K562 (cell line): ENCODE results near the gene STT3A. TPM values are rescaled to one million over a fixed set of nuclear protein-coding genes. Genes with fewer than 3 reads are reported as not detected.

Experiments
- EP400 ChIP-seq: fragments of 450-650 bp; IDR thresholded peaks from 2 replicates; pipeline ENCODE4 v1.6.1; 2017; ENCODE audit warnings: antibody characterized with exemption, mild to moderate bottlenecking, moderate library complexity
- FOXK1 ChIP-seq: sonication (generic); formaldehyde crosslinking; IDR thresholded peaks from 2 replicates; pipeline ENCODE4 v1.8.0; 2022; ENCODE audit warnings: missing genetic modification reagents, mild to moderate bottlenecking, borderline replicate concordance
- HDAC1 ChIP-seq, 2 experiments: fragments of 450-650 bp; IDR thresholded peaks; 2 replicates each; pipeline ENCODE4 v1.6.1; 2016 to 2017; ENCODE audit warnings: inconsistent platforms in 1 of 2, mild to moderate bottlenecking in 1 of 2, moderate library complexity in 1 of 2
- JUN ChIP-seq, 2 experiments: sonication (generic) in 1 of 2; formaldehyde crosslinking in 1 of 2; IDR thresholded peaks; 2 replicates each; pipeline versions ENCODE4 v1.6.1 to v1.8.0; 2012 to 2022; ENCODE audit warnings: borderline replicate concordance in 2 of 2, mild to moderate bottlenecking in 2 of 2, improper control_type of control experiment in 1 of 2, low read depth in 1 of 2, low read length in 1 of 2, missing genetic modification reagents in 1 of 2
- NEUROD1 ChIP-seq: fragments of 150-350 bp; IDR thresholded peaks from 2 replicates; pipeline ENCODE4 v1.6.1; 2014; ENCODE audit warnings: borderline replicate concordance, low read length, low read depth; ENCODE audit not compliant: partially characterized antibody
- NFATC3 ChIP-seq: fragments of 450-650 bp; IDR thresholded peaks from 2 replicates; pipeline ENCODE4 v1.6.1; 2017; ENCODE audit warnings: mild to moderate bottlenecking
- POLR2H ChIP-seq: IDR thresholded peaks from 2 replicates; pipeline ENCODE4 v1.6.1; 2016; ENCODE audit warnings: missing genetic modification characterization, low read depth, mild to moderate bottlenecking, control low read depth, missing compliant biosample characterization, moderate library complexity
- SOX6 ChIP-seq: fragments of 450-650 bp; IDR thresholded peaks from 2 replicates; pipeline ENCODE4 v1.6.1; 2014; ENCODE audit warnings: mild to moderate bottlenecking
- TRIM24 ChIP-seq, 2 experiments: fragments of 450-650 bp; IDR thresholded peaks; 2 replicates each; pipeline ENCODE4 v1.6.1; 2016
- ZBTB17 ChIP-seq: fragments of 450-650 bp; formaldehyde crosslinking; IDR thresholded peaks from 2 replicates; pipeline ENCODE4 v1.4.0; 2020; ENCODE audit warnings: mild to moderate bottlenecking
- polyA plus RNA-seq, 8 experiments: library from polyadenylated mRNA; depleted of rRNA in 4 of 8; stranded (reverse) in 5 of 8; unstranded in 3 of 8; fragments of >200 nt; fragmentation: Nextera tagmentation in 2 of 8; fragmentation: Illumina TruSeq in 1 of 8; extraction: Ambion mirVana in 2 of 8; extraction: Trizol in 1 of 8; gene quantifications; 2 replicates each; pipeline versions ENCODE4 v1.2.1 to v1.2.3, GENCODE V29; 2011 to 2014; ENCODE audit warnings: inconsistent platforms in 1 of 8, missing spikeins in 1 of 8
- total RNA-seq, 7 experiments: library from RNA; depleted of rRNA in 6 of 7; stranded (reverse); fragments of >200 nt in 6 of 7; fragmentation: Illumina TruSeq in 2 of 7; extraction: Trizol in 2 of 7; gene quantifications; 2 replicates each; pipeline versions ENCODE4 v1.2.1 to v1.2.3, GENCODE V29; 2011 to 2021; ENCODE audit warnings: low replicate concordance in 1 of 7
- TF ChIP-seq, protein P1 (sequence below), 2 experiments: fragments of 450-650 bp in 1 of 2; sonication (generic) in 1 of 2; formaldehyde crosslinking in 1 of 2; IDR thresholded peaks; 2 replicates each; pipeline versions ENCODE4 v1.7.1 to v1.9.0; 2016 to 2022; ENCODE audit warnings: inconsistent platforms in 1 of 2, mild to moderate bottlenecking in 1 of 2, missing genetic modification reagents in 1 of 2
- TF ChIP-seq, protein P2 (sequence below): sonication (generic); formaldehyde crosslinking; IDR thresholded peaks from 2 replicates; pipeline ENCODE4 v1.4.0; 2020; ENCODE audit warnings: mild to moderate bottlenecking, missing genetic modification reagents
- TF ChIP-seq, protein P3 (sequence below), 2 experiments: IDR thresholded peaks; 2 replicates each; pipeline ENCODE4 v1.6.1; 2011; ENCODE audit warnings: borderline replicate concordance in 1 of 2, control low read depth in 1 of 2, low read depth in 1 of 2, low read length in 1 of 2, mild to moderate bottlenecking in 1 of 2, mixed read lengths in 1 of 2, moderate library complexity in 1 of 2; ENCODE audit not compliant: insufficient read depth in 1 of 2, insufficient read length in 1 of 2, poor library complexity in 1 of 2, severe bottlenecking in 1 of 2; ENCODE audit errors: extremely low read depth in 1 of 2

The STT3A gene
- total and polyA plus RNA-seq, 9 of the 15 experiments (the other 6 are each of a cell fraction or from before 2014, with no cell fraction given), result 70.7 to 330 (median 192) TPM

DNA sequence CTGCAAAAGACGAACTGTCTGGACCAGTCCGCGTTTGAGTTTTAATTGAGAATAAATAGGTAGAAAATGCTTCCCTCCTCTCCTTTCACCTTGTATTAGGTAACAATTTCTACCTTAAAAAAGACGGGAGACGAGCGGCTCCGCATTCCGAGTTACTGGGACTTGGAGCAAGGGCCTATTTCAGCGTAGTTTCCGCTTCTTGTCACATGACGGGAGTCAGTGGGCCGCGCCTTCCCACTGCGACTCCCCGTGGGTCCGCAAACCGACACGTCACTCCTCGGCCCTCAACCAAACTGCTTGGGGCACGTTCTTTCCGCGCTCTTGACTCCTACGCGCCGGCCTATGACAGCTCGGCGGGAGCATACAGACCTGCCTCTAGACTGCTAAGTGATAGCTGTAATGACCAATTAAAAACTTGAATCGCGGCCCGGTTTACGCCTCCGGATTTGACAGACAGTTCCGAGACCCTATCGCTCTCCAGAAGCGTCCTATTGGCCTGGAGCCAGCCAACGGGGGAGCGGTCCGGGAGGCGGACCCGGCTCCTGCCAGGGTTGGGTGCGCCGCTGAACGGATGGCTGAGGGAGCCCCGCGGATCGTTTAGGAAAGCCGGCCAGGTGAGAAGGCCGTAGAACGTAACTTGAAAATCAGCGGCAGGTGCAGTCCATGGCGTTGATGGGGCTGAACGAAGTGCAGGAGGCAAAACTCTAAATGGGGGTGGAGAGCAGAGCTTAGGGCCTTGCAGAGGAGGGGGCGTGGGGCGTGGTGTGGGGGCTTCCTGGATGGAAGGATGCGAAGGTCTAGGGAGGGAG lies at the start of gene STT3A (continued):
- TF ChIP-seq, protein P1, sequence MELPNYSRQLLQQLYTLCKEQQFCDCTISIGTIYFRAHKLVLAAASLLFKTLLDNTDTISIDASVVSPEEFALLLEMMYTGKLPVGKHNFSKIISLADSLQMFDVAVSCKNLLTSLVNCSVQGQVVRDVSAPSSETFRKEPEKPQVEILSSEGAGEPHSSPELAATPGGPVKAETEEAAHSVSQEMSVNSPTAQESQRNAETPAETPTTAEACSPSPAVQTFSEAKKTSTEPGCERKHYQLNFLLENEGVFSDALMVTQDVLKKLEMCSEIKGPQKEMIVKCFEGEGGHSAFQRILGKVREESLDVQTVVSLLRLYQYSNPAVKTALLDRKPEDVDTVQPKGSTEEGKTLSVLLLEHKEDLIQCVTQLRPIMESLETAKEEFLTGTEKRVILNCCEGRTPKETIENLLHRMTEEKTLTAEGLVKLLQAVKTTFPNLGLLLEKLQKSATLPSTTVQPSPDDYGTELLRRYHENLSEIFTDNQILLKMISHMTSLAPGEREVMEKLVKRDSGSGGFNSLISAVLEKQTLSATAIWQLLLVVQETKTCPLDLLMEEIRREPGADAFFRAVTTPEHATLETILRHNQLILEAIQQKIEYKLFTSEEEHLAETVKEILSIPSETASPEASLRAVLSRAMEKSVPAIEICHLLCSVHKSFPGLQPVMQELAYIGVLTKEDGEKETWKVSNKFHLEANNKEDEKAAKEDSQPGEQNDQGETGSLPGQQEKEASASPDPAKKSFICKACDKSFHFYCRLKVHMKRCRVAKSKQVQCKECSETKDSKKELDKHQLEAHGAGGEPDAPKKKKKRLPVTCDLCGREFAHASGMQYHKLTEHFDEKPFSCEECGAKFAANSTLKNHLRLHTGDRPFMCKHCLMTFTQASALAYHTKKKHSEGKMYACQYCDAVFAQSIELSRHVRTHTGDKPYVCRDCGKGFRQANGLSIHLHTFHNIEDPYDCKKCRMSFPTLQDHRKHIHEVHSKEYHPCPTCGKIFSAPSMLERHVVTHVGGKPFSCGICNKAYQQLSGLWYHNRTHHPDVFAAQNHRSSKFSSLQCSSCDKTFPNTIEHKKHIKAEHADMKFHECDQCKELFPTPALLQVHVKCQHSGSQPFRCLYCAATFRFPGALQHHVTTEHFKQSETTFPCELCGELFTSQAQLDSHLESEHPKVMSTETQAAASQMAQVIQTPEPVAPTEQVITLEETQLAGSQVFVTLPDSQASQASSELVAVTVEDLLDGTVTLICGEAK (IDR thresholded peaks at IDR 0.05), result peak; percentile 70
- TF ChIP-seq, protein P1 (CRISPR knock-in tag; IDR thresholded peaks at IDR 0.05), result no peak
- TF ChIP-seq POLR2H (tag) (peak; percentile 92), HDAC1 (IDR thresholded peaks at IDR 0.05) (peak; percentile 13 to 30; a peak in 3 of 4 replicates), NEUROD1 (peak; percentile 99), ZBTB17 (CRISPR knock-in tag) (no peak), EP400 (peak; percentile 98), TRIM24 (IDR thresholded peaks at IDR 0.05) (peak in 1 of 2 experiments; percentile 42; a peak in 1 of 4 replicates), NFATC3 (0 out of 2 replicates have a peak, but pooled peaks have one; percentile 62), SOX6 (peak; percentile 63; the same call in 1 of the 2 replicates), FOXK1 (CRISPR knock-in tag) (peak; percentile 83; the same call in 1 of the 2 replicates), JUN (IDR thresholded peaks at IDR 0.05; ENCODE audit: borderline replicate concordance, low read depth, low read length) (peak; percentile 51; the same call in 1 of the 2 replicates), JUN (CRISPR knock-in tag; IDR thresholded peaks at IDR 0.05; ENCODE audit: borderline replicate concordance) (no peak; the same call in 1 of the 2 replicates)
- TF ChIP-seq, protein P2, sequence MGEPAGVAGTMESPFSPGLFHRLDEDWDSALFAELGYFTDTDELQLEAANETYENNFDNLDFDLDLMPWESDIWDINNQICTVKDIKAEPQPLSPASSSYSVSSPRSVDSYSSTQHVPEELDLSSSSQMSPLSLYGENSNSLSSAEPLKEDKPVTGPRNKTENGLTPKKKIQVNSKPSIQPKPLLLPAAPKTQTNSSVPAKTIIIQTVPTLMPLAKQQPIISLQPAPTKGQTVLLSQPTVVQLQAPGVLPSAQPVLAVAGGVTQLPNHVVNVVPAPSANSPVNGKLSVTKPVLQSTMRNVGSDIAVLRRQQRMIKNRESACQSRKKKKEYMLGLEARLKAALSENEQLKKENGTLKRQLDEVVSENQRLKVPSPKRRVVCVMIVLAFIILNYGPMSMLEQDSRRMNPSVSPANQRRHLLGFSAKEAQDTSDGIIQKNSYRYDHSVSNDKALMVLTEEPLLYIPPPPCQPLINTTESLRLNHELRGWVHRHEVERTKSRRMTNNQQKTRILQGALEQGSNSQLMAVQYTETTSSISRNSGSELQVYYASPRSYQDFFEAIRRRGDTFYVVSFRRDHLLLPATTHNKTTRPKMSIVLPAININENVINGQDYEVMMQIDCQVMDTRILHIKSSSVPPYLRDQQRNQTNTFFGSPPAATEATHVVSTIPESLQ (CRISPR knock-in tag), result peak; percentile 13
- TF ChIP-seq, protein P3, sequence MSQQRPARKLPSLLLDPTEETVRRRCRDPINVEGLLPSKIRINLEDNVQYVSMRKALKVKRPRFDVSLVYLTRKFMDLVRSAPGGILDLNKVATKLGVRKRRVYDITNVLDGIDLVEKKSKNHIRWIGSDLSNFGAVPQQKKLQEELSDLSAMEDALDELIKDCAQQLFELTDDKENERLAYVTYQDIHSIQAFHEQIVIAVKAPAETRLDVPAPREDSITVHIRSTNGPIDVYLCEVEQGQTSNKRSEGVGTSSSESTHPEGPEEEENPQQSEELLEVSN (IDR thresholded peaks at IDR 0.05; ENCODE audit: borderline replicate concordance in 1 of 2, extremely low read depth in 1 of 2, insufficient read depth in 1 of 2, insufficient read length in 1 of 2, low read depth in 1 of 2, low read length in 1 of 2, poor library complexity in 1 of 2, severe bottlenecking in 1 of 2), result peak; percentile 91 to 94
